ENCODE measurements around the gene SCN1B.

DNA sequence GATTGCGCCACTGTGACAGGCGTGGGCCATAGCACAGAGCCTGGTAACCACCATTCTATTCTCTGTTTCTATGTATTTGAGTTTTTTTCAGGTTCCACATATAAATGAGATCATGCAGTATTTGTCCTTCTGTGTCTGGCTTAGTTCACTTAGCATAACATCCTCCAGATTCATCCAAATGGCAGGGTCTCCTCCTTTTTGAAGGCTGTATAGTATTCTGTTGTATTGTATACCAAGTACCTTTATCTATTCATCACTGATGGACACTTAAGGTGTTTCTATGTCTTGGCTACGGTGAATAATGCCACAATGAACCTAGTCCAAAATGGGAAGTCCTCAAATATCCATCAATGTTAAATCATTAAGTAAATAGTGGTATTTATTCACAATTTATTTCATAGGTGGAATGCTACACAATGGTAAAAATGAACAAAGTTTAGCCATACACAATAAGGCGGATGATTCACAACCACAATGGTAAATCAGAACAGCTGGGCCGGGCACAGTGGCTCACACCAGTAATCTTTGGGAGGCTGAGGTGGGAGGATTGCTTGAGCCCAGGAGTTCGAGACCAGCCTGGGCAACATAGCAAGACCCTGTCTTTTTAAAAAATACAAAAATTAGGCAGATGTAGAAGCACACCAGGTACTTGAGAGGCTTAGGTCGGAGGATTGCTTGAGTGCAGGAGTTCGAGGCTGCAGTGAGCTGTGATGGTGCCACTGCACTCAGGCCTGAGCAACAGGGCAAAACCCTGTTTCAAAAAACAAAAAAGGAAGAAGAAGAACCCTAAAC is 38.5 kb upstream of the SCN1B start:
- TF ChIP-seq POLR2AphosphoS5 (IDR thresholded peaks at IDR 0.05) (no peak), POLR2A (IDR thresholded peaks at IDR 0.05) (no peak)
